ENCODE measurements around the gene SLFN13. TPM values are rescaled to one million over a fixed set of nuclear protein-coding genes. Genes with fewer than 3 reads are reported as not detected.

The SLFN13 gene
- total RNA-seq, 1 experiment from 2014 or later = 0.10 TPM

- BruUV-seq (replicated peaks) = no TSS peak
- TF ChIP-seq EZH2 (IDR thresholded peaks at IDR 0.05) (no peak), ELF1 (IDR thresholded peaks at IDR 0.05; ENCODE audit: borderline replicate concordance, low read depth) (no peak), MAX (IDR thresholded peaks at IDR 0.05) (no peak), RAD21 (IDR thresholded peaks at IDR 0.05; ENCODE audit: low read depth) (no peak), EZH2phosphoT487 (IDR thresholded peaks at IDR 0.05; ENCODE audit: borderline replicate concordance) (no peak), ZFX (IDR thresholded peaks at IDR 0.05) (no peak), YY1 (IDR thresholded peaks at IDR 0.05; ENCODE audit: extremely low read depth, insufficient replicate concordance, low read depth, low read length) (no peak), POLR2AphosphoS5 (IDR thresholded peaks at IDR 0.05; ENCODE audit: low read depth, low read length) (no peak), ATF3 (IDR thresholded peaks at IDR 0.05) (no peak), TCF7L2 (IDR thresholded peaks at IDR 0.05; ENCODE audit: borderline replicate concordance, extremely low read depth, insufficient read depth, insufficient read length) (no peak), CTCF (IDR thresholded peaks at IDR 0.05 in 2 of 3, conservative IDR thresholded peaks at IDR 0.05 in 1 of 3; ENCODE audit: borderline replicate concordance in 1 of 3, insufficient read depth in 1 of 3, low read depth in 2 of 3, low read length in 2 of 3) (no peak), FOSL1 (IDR thresholded peaks at IDR 0.05; ENCODE audit: low read depth) (no peak), SP1 (IDR thresholded peaks at IDR 0.05; ENCODE audit: low read depth) (no peak), REST (IDR thresholded peaks at IDR 0.05; ENCODE audit: low read depth) (no peak), CBX3 (IDR thresholded peaks at IDR 0.05; ENCODE audit: low read depth) (no peak)
Observed at GRCh38 chr17:35390663-35391062, 57.9 kb downstream of the SLFN13 start.

More at GRCh38 chr17:35390663-35391062, 57.9 kb downstream of the SLFN13 start:
- POLR2A ChIA-PET = no interaction called here
- Histone ChIP-seq H3K27ac (ENCODE audit: low read depth, low read length) (no peak overlapping the region), H3K79me2 (ENCODE audit: insufficient read depth, low read length) (no peaks in the 10 kb centered on the region), H3K36me3 (ENCODE audit: control insufficient read depth in 1 of 2, insufficient read depth in 2 of 2, low read length in 2 of 2) (no peaks in the 10 kb centered on the region), H3K4me1 (ENCODE audit: control insufficient read depth in 1 of 2, insufficient read depth in 2 of 2, low read length in 2 of 2) (no peaks in the 10 kb centered on the region), H4K20me1 (ENCODE audit: insufficient read depth) (no peaks in the 10 kb centered on the region), H2AFZ (ENCODE audit: low read depth, low read length, poor library complexity, severe bottlenecking) (no peak overlapping the region), H3K27me3 (ENCODE audit: insufficient read depth, low read length) (peaks cover 34% of the 10 kb centered on the region; the same call in 1 of the 2 replicates), H3K4me2 (ENCODE audit: low read length) (no peak overlapping the region), H3K9me3 (ENCODE audit: control insufficient read depth in 1 of 2, insufficient read depth in 1 of 2, low read depth in 1 of 2, low read length in 2 of 2) (no peaks in the 10 kb centered on the region), H3K4me3 (replicated peaks in 1 of 2; ENCODE audit: low read depth in 1 of 2, low read length in 2 of 2) (no peak overlapping the region), H3K9ac (ENCODE audit: low read length) (no peak overlapping the region), H3K9me2 (ENCODE audit: insufficient read depth) (no peaks in the 10 kb centered on the region)
- intact Hi-C loops (cut with micrococcal nuclease) = no loop called here
- ATAC-seq (no peak), DNase-seq (ENCODE audit: low read depth, low spot score) (no peak)
- RAD21 ChIA-PET (ENCODE audit: low non-redundant PET in 1 of 2, low total read pairs in 2 of 2, uncharacterized antibody in 2 of 2, unreplicated experiment in 2 of 2) = no interaction called here
- CTCF ChIA-PET = no interaction called here
